CD8-positive, alpha-beta memory T cell (primary cell): Measurements from ENCODE around the gene DGUOK. TPM values are rescaled to one million over a fixed set of nuclear protein-coding genes. Genes with fewer than 3 reads are reported as not detected.
A peak's percentile ranks its signal among the peaks of the same experiment; 100 is the strongest.

Experiments used
- CTCF ChIA-PET: fragments of 350-600 bp; sonication (Branson Sonifier 250); formaldehyde crosslinking; loops from one replicate; lab custom pipeline; 2021; ENCODE audit warnings: antibody characterized with exemption; lab: Charles Lee
- POLR2A ChIA-PET: fragments of 350-600 bp; sonication (Branson Sonifier 250); formaldehyde crosslinking; loops from one replicate; lab custom pipeline; 2021; ENCODE audit warnings: antibody characterized with exemption; lab: Charles Lee
- DNase-seq, 5 donors: peaks; one replicate each; pipeline versions ENCODE4 v3.0.0 to v3.0.0-alpha.2; 2020 to 2022; ENCODE audit warnings: mixed read lengths in 1 of 5
- H3K27ac ChIP-seq: one replicate; pipeline ENCODE4 v1.7.0; 2013; ENCODE audit warnings: low read depth, mild to moderate bottlenecking, low read length, moderate library complexity
- H3K27me3 ChIP-seq: 2 replicates; pipeline ENCODE4 v1.7.0; 2013; ENCODE audit warnings: low read length, mild to moderate bottlenecking; ENCODE audit not compliant: insufficient read depth, poor library complexity, severe bottlenecking
- H3K36me3 ChIP-seq: 2 replicates; pipeline ENCODE4 v1.7.0; 2013; ENCODE audit warnings: mild to moderate bottlenecking, low read length, moderate library complexity; ENCODE audit not compliant: insufficient read depth
- H3K4me1 ChIP-seq: 2 replicates; pipeline ENCODE4 v1.7.0; 2013; ENCODE audit warnings: mild to moderate bottlenecking, low read length, moderate library complexity; ENCODE audit not compliant: insufficient read depth
- H3K4me3 ChIP-seq: 2 replicates; pipeline ENCODE4 v1.7.0; 2013; ENCODE audit warnings: mild to moderate bottlenecking, low read length
- H3K9me3 ChIP-seq: 2 replicates; pipeline ENCODE4 v1.7.0; 2013; ENCODE audit warnings: mild to moderate bottlenecking, low read length
- H3K27ac Mint-ChIP-seq, 8 donors: one replicate each; pipeline ENCODE4 v1.8.0; 2020 to 2021; ENCODE audit warnings: mixed read lengths in 8 of 8, mild to moderate bottlenecking in 6 of 8, inconsistent platforms in 3 of 8, moderate library complexity in 3 of 8
- H3K27me3 Mint-ChIP-seq, 2 donors: one replicate each; pipeline ENCODE4 v1.8.0; 2020 to 2021; ENCODE audit warnings: mixed read lengths in 2 of 2, mild to moderate bottlenecking in 1 of 2, moderate library complexity in 1 of 2
- H3K36me3 Mint-ChIP-seq, 3 donors: one replicate each; pipeline ENCODE4 v1.8.0; 2020 to 2021; ENCODE audit warnings: mixed read lengths in 3 of 3, inconsistent platforms in 1 of 3, mild to moderate bottlenecking in 1 of 3
- H3K4me1 Mint-ChIP-seq, 3 donors: one replicate each; pipeline ENCODE4 v1.8.0; 2020 to 2021; ENCODE audit warnings: mixed read lengths in 3 of 3, inconsistent platforms in 1 of 3, mild to moderate bottlenecking in 1 of 3
- H3K4me3 Mint-ChIP-seq, 7 donors: one replicate each; pipeline ENCODE4 v1.8.0; 2020 to 2021; ENCODE audit warnings: mixed read lengths in 7 of 7, mild to moderate bottlenecking in 6 of 7, moderate library complexity in 4 of 7, inconsistent platforms in 2 of 7
- H3K9me3 Mint-ChIP-seq, 5 donors: one replicate each; pipeline ENCODE4 v1.8.0; 2020 to 2022; ENCODE audit warnings: mixed read lengths in 5 of 5, mild to moderate bottlenecking in 3 of 5, moderate library complexity in 2 of 5, inconsistent platforms in 1 of 5
- polyA plus RNA-seq: library from polyadenylated mRNA; unstranded; fragments of 300-500 nt; fragmentation: Illumina TruSeq; gene quantifications from one replicate; pipeline ENCODE4 v1.2.3, GENCODE V29; 2021
- total RNA-seq, 2 experiments: library from RNA; stranded (reverse); gene quantifications; one replicate each; pipeline ENCODE4 v1.2.3, GENCODE V29; 2021

The DGUOK gene
- total and polyA plus RNA-seq, 3 experiments from 2014 or later, result 96.6 to 188 (median 98.8) TPM

GRCh38 chr2:73981081-73982001 is 54.7 kb downstream of the DGUOK start:
- H3K9me3 ChIP-seq, result no peaks in the 10 kb centered on the region
- Mint-ChIP-seq H3K36me3 (peaks cover 0 to 8% (median 0%) of the 10 kb centered on the region in 3 donors), H3K9me3 (no peaks in the 10 kb centered on the region), H3K4me1 (peaks cover 49 to 72% (median 59%) of the 10 kb centered on the region in 3 donors), H3K27ac (peak overlapping the region in 4 of 8 donors; percentile 1 to 38 (median 13)), H3K27me3 (peaks cover 0 to 1% of the 10 kb centered on the region in 2 donors), H3K4me3 (peak overlapping the region; percentile 18 to 74 (median 66))
- H3K27me3 ChIP-seq, result no peaks in the 10 kb centered on the region
- CTCF ChIA-PET, result interaction anchor here (1.1 kb wide), 1 partner anchor 21 kb away, joined by 3 read pairs; no protein-coding TSS in a partner anchor
- peak overlapping the region; percentile 19 for H3K4me3 ChIP-seq
- no peaks in the 10 kb centered on the region for H3K36me3 ChIP-seq
- POLR2A ChIA-PET, result no interaction called here
- no peak overlapping the region for H3K27ac ChIP-seq
- no peak for DNase-seq
- peaks cover 63% of the 10 kb centered on the region for H3K4me1 ChIP-seq

- Mint-ChIP-seq H3K27ac (peak overlapping the region in 3 of 8 donors; percentile 14 to 88 (median 48)), H3K9me3 (no peaks in the 10 kb centered on the region), H3K4me1 (peaks cover 56 to 78% (median 67%) of the 10 kb centered on the region in 3 donors), H3K36me3 (peaks cover 0 to 10% (median 0%) of the 10 kb centered on the region in 3 donors), H3K27me3 (peaks cover 0 to 1% of the 10 kb centered on the region in 2 donors), H3K4me3 (peak overlapping the region in 3 of 7 donors; percentile 31 to 74 (median 65))
- no peaks in the 10 kb centered on the region for H3K9me3 ChIP-seq
- POLR2A ChIA-PET, result interaction anchor here (0.6 kb wide), 1 partner anchor 20 kb away, joined by 3 read pairs; no protein-coding TSS in a partner anchor
- no peak overlapping the region for H3K27ac ChIP-seq
- CTCF ChIA-PET, result interaction anchor here (1.1 to 1.3 kb wide), 2 partner anchors 11 to 20 kb away, joined by 3 read pairs; no protein-coding TSS in a partner anchor
- DNase-seq, result no peak
- peaks cover 71% of the 10 kb centered on the region for H3K4me1 ChIP-seq
- H3K36me3 ChIP-seq, result no peaks in the 10 kb centered on the region
- no peak overlapping the region for H3K4me3 ChIP-seq
- no peaks in the 10 kb centered on the region for H3K27me3 ChIP-seq
These were observed 55.5 kb downstream of the DGUOK start for GRCh38 chr2:73982140-73982617.

- Histone ChIP-seq H3K27ac (no peak overlapping the region), H3K9me3 (no peaks in the 10 kb centered on the region), H3K4me1 (peaks cover 78% of the 10 kb centered on the region), H3K4me3 (peak overlapping the region; percentile 49), H3K27me3 (no peaks in the 10 kb centered on the region), H3K36me3 (no peaks in the 10 kb centered on the region)
- H3K4me3 Mint-ChIP-seq, result peak overlapping the region; percentile 57 to 91 (median 75)
- peaks cover 0 to 13% (median 2%) of the 10 kb centered on the region in 3 donors for H3K36me3 Mint-ChIP-seq
- POLR2A ChIA-PET, result no interaction called here
- H3K27ac Mint-ChIP-seq, result peak overlapping the region; percentile 52 to 90 (median 82)
- peak in 1 of 5 donors; percentile 43 for DNase-seq
- H3K4me1 Mint-ChIP-seq, result peaks cover 66 to 81% (median 80%) of the 10 kb centered on the region in 3 donors
- CTCF ChIA-PET, result interaction anchor here (1.3 kb wide), 1 partner anchor 13 kb away, joined by 3 read pairs; no protein-coding TSS in a partner anchor
- peaks cover 0 to 1% of the 10 kb centered on the region in 2 donors for H3K27me3 Mint-ChIP-seq
- H3K9me3 Mint-ChIP-seq, result no peaks in the 10 kb centered on the region
These were observed 56.9 kb downstream of the DGUOK start for GRCh38 chr2:73983322-73984202.

DNA sequence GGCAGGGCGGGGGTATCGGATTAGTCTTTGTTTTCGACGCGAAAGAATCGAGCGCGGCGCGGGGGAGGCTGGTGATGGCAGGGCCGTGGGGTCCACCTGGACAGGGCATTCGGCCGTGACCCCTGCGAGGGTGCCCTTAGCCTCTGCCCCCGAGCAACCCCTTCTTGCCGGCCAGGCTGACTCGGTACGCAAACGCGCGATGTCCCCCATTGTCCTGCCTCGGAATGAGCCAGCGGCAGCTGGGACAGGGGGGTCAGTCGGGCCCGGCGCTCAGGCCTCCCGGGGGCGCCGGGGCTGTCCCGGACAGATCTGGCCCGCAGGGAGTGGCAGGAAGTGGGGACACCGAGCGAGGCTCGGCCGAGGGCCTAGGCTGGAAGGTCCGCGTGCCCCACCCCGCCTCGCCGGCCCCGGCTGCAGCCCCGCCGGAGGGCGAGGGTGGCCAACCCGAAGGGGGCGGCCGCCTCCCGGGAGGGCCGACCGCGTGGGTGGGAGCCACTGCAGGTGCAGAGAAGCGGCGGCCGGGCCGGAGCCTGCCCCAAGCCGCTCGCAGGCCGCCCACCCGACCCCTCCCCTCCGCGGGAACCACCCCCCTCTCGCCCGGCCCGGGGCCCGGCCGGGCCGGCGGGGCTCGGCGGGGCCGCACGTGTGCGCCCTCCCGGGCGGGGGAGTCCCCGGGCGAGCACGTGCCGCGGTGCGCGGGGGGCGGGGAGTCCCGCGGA is 57.7 kb downstream of the DGUOK start, which contains the start of gene TET3:
TSS of gene TET3 (plus strand) at position 708 of the 719 bp plus-strand sequence. CDS start 1,494 bp downstream, outside the sequence.
- H3K27me3 Mint-ChIP-seq, result peaks cover 0 to 1% of the 10 kb centered on the region in 2 donors
- Histone ChIP-seq H3K27ac (peak within 1 kb of the TSS; percentile 57), H3K9me3 (no peaks in the 10 kb centered on the region), H3K36me3 (no peaks in the 10 kb centered on the region), H3K4me3 (peak within 1 kb of the TSS; percentile 58), H3K4me1 (peaks cover 78% of the 10 kb centered on the region), H3K27me3 (no peaks in the 10 kb centered on the region)
- H3K27ac Mint-ChIP-seq, result peak within 1 kb of the TSS; percentile 71 to 98 (median 89)
- peaks cover 66 to 81% (median 80%) of the 10 kb centered on the region in 3 donors for H3K4me1 Mint-ChIP-seq
- H3K36me3 Mint-ChIP-seq, result peaks cover 3 to 19% (median 6%) of the 10 kb centered on the region in 3 donors
- no peaks in the 10 kb centered on the region for H3K9me3 Mint-ChIP-seq
- ChIA-PET CTCF (interaction anchor here (4.3 kb wide), 1 partner anchor 76 kb away, joined by 18 read pairs; no protein-coding TSS in a partner anchor), POLR2A (no interaction called here)
- peak within 1 kb of the TSS; percentile 81 to 96 (median 85) for H3K4me3 Mint-ChIP-seq
- peak in 2 of 5 donors; percentile 64 to 72 for DNase-seq

DNA sequence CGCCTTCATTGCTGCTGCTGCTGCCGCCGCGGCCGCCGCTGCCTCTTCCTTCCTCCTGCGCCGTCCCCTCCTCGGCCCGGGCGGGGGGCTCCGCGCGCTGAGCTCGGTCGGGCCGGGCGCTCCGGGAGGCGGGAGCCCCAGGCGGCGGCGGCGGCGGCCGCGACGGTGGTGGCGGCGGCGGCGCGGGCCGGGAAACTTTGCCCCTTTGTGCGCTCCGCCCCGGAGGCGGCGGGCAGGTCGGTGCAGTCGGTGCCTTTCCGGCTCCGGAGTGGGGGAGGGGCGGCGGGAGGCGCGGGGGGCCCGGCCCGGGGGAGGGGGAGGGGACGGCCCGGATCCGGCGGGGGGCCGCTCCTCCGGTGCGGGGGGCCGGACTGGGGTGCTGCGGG is 58.2 kb downstream of the DGUOK start:
- CTCF ChIA-PET, result interaction anchor here (4.3 kb wide), 1 partner anchor 77 kb away, joined by 18 read pairs; no protein-coding TSS in a partner anchor
- peak overlapping the region in 1 of 7 donors; percentile 16 for H3K4me3 Mint-ChIP-seq
- no peak overlapping the region for H3K27ac Mint-ChIP-seq
- H3K9me3 ChIP-seq, result no peaks in the 10 kb centered on the region
- H3K36me3 Mint-ChIP-seq, result peaks cover 7 to 24% (median 10%) of the 10 kb centered on the region in 3 donors
- POLR2A ChIA-PET, result no interaction called here
- H3K4me1 Mint-ChIP-seq, result peaks cover 66 to 81% (median 80%) of the 10 kb centered on the region in 3 donors
- H3K9me3 Mint-ChIP-seq, result no peaks in the 10 kb centered on the region
- peaks cover 78% of the 10 kb centered on the region for H3K4me1 ChIP-seq
- no peaks in the 10 kb centered on the region for H3K36me3 ChIP-seq
- no peak overlapping the region for H3K27ac ChIP-seq
- H3K27me3 ChIP-seq, result no peaks in the 10 kb centered on the region
- no peak overlapping the region for H3K4me3 ChIP-seq
- peak in 4 of 5 donors; percentile 59 to 84 (median 71) for DNase-seq
- H3K27me3 Mint-ChIP-seq, result peaks cover 0 to 1% of the 10 kb centered on the region in 2 donors

DNA sequence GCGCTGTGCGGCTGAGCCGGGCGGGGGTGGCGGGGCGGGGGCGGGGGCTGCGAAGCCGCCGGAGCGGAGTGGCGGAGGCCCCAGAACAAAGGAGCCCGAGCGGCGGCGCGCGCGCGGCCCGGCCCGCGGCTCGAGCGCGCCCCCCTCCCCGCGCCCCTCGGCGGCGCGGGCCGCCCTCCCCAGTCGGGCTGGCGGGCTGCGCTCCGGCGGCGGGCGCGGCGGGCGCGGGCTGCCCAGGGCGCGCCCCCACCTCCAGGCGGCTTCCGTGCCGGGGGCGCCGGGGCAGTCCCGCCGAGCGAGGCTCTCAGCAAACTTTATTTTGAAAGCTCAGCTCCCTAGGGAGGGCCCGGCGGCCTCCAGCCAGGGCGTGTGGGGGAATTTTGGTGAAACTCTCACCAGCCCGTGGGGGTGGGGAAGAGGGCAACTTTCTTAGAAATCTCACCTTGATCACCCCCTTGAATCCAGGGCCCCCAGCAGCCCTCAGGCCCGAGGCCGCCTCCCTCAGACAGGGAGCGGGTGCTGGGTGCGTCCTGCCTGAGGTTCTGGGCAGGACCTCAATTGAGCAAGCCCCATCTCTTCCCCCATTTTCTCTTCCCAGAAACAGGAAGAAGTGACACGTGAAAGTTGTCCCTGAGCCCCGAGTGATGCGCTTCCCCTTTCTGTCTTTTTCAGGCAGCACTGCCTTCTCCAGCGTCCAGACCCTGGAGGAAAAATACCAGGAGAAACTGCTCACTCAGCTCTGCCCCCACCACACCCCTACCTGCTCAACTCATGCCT is 58.8 kb downstream of the DGUOK start:
- H3K9me3 Mint-ChIP-seq, result no peaks in the 10 kb centered on the region
- peaks cover 0 to 1% of the 10 kb centered on the region in 2 donors for H3K27me3 Mint-ChIP-seq
- Histone ChIP-seq H3K4me3 (peak overlapping the region; percentile 58), H3K36me3 (no peaks in the 10 kb centered on the region), H3K4me1 (peaks cover 77% of the 10 kb centered on the region), H3K9me3 (no peaks in the 10 kb centered on the region), H3K27me3 (no peaks in the 10 kb centered on the region), H3K27ac (peak overlapping the region; percentile 57)
- H3K27ac Mint-ChIP-seq, result peak overlapping the region; percentile 71 to 98 (median 89)
- DNase-seq, result peak; percentile 31 to 63 (median 54)
- peaks cover 9 to 29% (median 10%) of the 10 kb centered on the region in 3 donors for H3K36me3 Mint-ChIP-seq
- ChIA-PET CTCF (interaction anchor here (1.2 to 4.3 kb wide), 8 partner anchors 10 to 162 kb away, joined by 3 to 21 read pairs (median 8); partner anchors contain the start of gene BOLA3), POLR2A (no interaction called here)
- peak overlapping the region; percentile 81 to 96 (median 85) for H3K4me3 Mint-ChIP-seq
- H3K4me1 Mint-ChIP-seq, result peaks cover 68 to 81% (median 80%) of the 10 kb centered on the region in 3 donors
